CD14-positive monocyte (primary cell): ENCODE data around the gene LEF1. TPM values are rescaled to one million over a fixed set of nuclear protein-coding genes. Genes with fewer than 3 reads are reported as not detected.
A peak's percentile ranks its signal among the peaks of the same experiment; 100 is the strongest.

Experiments used
- DNase-seq, 3 donors: peaks; one replicate each; pipeline ENCODE4 v3.0.0-alpha.2; 2011 to 2022
- H2AFZ ChIP-seq: 2 replicates; pipeline ENCODE4 v1.6.0; 2012; ENCODE audit warnings: mild to moderate bottlenecking, low read depth, low read length, inconsistent platforms; ENCODE audit not compliant: insufficient read depth, poor library complexity, severe bottlenecking
- H3K27ac ChIP-seq, 2 donors: 1 replicate in 1 of 2; 2 replicates in 1 of 2; pipeline ENCODE4 v1.5.1; 2012 to 2013; ENCODE audit warnings: low read length in 2 of 2, control low read depth in 1 of 2, inconsistent platforms in 1 of 2, low read depth in 1 of 2, mild to moderate bottlenecking in 1 of 2
- H3K27me3 ChIP-seq, 2 donors: one replicate each; pipeline versions ENCODE4 v1.6.0 to v1.6.1; 2011 to 2013; ENCODE audit warnings: low read length in 2 of 2; ENCODE audit not compliant: control insufficient read depth in 2 of 2, insufficient read depth in 2 of 2
- H3K36me3 ChIP-seq, 2 donors: replicated peaks in 1 of 2; 1 replicate in 1 of 2; 2 replicates in 1 of 2; pipeline versions ENCODE4 v1.5.1 to v1.6.1; 2012 to 2013; ENCODE audit warnings: low read length in 2 of 2, control low read depth in 1 of 2, inconsistent platforms in 1 of 2, mild to moderate bottlenecking in 1 of 2; ENCODE audit not compliant: insufficient read depth in 2 of 2, control insufficient read depth in 1 of 2
- H3K4me1 ChIP-seq, 2 donors: 1 replicate in 1 of 2; 2 replicates in 1 of 2; pipeline versions ENCODE4 v1.5.1 to v1.6.1; 2012 to 2013; ENCODE audit warnings: low read length in 2 of 2, control low read depth in 1 of 2, inconsistent platforms in 1 of 2, mild to moderate bottlenecking in 1 of 2, moderate library complexity in 1 of 2; ENCODE audit not compliant: insufficient read depth in 2 of 2, control insufficient read depth in 1 of 2
- H3K4me2 ChIP-seq: replicated peaks from 2 replicates; pipeline ENCODE3; 2012; ENCODE audit warnings: low read length, moderate library complexity, mild to moderate bottlenecking; ENCODE audit not compliant: poor library complexity, severe bottlenecking; ENCODE audit errors: extremely low read depth
- H3K4me3 ChIP-seq, 3 experiments: fragments of 200-600 bp in 1 of 3; sonication (generic) in 1 of 3; replicated peaks in 1 of 3; 1 replicate in 2 of 3; 2 replicates in 1 of 3; pipeline ENCODE4 v1.5.1; 2011 to 2013; ENCODE audit warnings: low read length in 3 of 3, mild to moderate bottlenecking in 3 of 3, control low read depth in 2 of 3, low read depth in 2 of 3, inconsistent platforms in 1 of 3, moderate library complexity in 1 of 3
- H3K79me2 ChIP-seq: 2 replicates; pipeline ENCODE4 v1.6.0; 2012; ENCODE audit warnings: mild to moderate bottlenecking, control low read depth, inconsistent platforms, low read length, moderate library complexity; ENCODE audit not compliant: insufficient read depth
- H3K9ac ChIP-seq: 2 replicates; pipeline ENCODE4 v1.6.0; 2017; ENCODE audit warnings: low read length, mild to moderate bottlenecking; ENCODE audit not compliant: insufficient read depth, poor library complexity, severe bottlenecking
- H3K9me3 ChIP-seq, 2 donors: replicated peaks in 1 of 2; 1 replicate in 1 of 2; 2 replicates in 1 of 2; pipeline versions ENCODE4 v1.5.1 to v1.6.1; 2012 to 2013; ENCODE audit warnings: low read length in 2 of 2, control low read depth in 1 of 2; ENCODE audit not compliant: control insufficient read depth in 1 of 2, insufficient read depth in 1 of 2
- H4K20me1 ChIP-seq: 2 replicates; pipeline ENCODE4 v1.6.0; 2012; ENCODE audit warnings: mild to moderate bottlenecking, low read length, control low read depth, moderate library complexity; ENCODE audit not compliant: insufficient read depth
- H3K27ac Mint-ChIP-seq, 7 donors: one replicate each; pipeline ENCODE4 v1.8.0; 2020; ENCODE audit warnings: mild to moderate bottlenecking in 7 of 7, mixed read lengths in 7 of 7, moderate library complexity in 6 of 7, inconsistent platforms in 2 of 7
- H3K27me3 Mint-ChIP-seq, 3 donors: one replicate each; pipeline ENCODE4 v1.8.0; 2021 to 2022; ENCODE audit warnings: low read depth in 3 of 3, mild to moderate bottlenecking in 3 of 3, mixed read lengths in 3 of 3, moderate library complexity in 3 of 3, inconsistent platforms in 1 of 3
- H3K36me3 Mint-ChIP-seq, 2 donors: one replicate each; pipeline ENCODE4 v1.8.0; 2020; ENCODE audit warnings: mixed read lengths in 2 of 2, inconsistent platforms in 1 of 2, mild to moderate bottlenecking in 1 of 2
- H3K4me1 Mint-ChIP-seq: one replicate; pipeline ENCODE4 v1.8.0; 2020; ENCODE audit warnings: mild to moderate bottlenecking, mixed read lengths
- H3K4me3 Mint-ChIP-seq, 2 donors: one replicate each; pipeline ENCODE4 v1.8.0; 2020; ENCODE audit warnings: mild to moderate bottlenecking in 2 of 2, mixed read lengths in 2 of 2, moderate library complexity in 1 of 2
- H3K9me3 Mint-ChIP-seq, 7 donors: one replicate each; pipeline ENCODE4 v1.8.0; 2020 to 2022; ENCODE audit warnings: mixed read lengths in 7 of 7, mild to moderate bottlenecking in 6 of 7, moderate library complexity in 6 of 7, inconsistent platforms in 2 of 7
- WGBS: methylation state at CpG from one replicate; pipeline ENCODE4 v1.1.5; 2013; ENCODE audit warnings: missing lambda C conversion rate; ENCODE audit not compliant: insufficient coverage; 5-methylcytosine and 5-hydroxymethylcytosine counted together
- intact Hi-C, 2 donors: fragments of 100-400 bp; cut with micrococcal nuclease; formaldehyde crosslinking; loops; one replicate each; pipeline versions ENCODE4 v1.15.0 to v1.15.1; 2023
- polyA plus RNA-seq, 3 donors: library from polyadenylated mRNA; depleted of rRNA in 1 of 3; unstranded in 2 of 3; stranded (reverse) in 1 of 3; fragments of 300-500 nt in 2 of 3; fragments of >200 nt in 1 of 3; fragmentation: Illumina TruSeq in 2 of 3; gene quantifications; 1 replicate in 2 of 3; 2 replicates in 1 of 3; pipeline ENCODE4 v1.2.3, GENCODE V29; 2012 to 2021
- TF ChIP-seq, protein P1 (sequence below): fragments of 200-600 bp; IDR thresholded peaks from one replicate; pipeline ENCODE4 v1.8.0; 2022; ENCODE audit warnings: antibody characterized with exemption, mild to moderate bottlenecking

LEF1 gene
- polyA plus RNA-seq, 3 donors = 0.29 to 1.3 (median 0.61) TPM

DNA sequence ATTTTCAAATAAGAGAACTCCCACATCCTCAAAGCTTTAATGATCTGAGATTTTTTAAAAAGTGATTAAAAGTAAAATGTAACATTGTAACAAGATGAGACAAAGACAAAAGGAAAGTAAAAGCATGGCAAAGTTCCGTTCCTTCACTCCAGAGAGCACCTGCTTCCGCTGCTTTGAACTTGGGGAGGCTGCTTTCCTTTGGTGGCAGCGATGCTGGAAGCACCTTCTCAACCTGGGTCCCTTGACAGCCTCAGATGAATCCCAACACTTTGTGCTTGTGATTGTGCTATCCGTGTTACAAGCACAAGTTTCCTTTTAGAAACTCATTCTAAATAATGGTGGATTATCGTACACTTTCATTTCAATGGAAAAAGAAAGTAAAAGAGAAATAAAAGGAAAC is 119.3 kb downstream of the LEF1 start:
- H3K36me3 Mint-ChIP-seq = no peaks in the 10 kb centered on the region
- H3K4me3 Mint-ChIP-seq = peak overlapping the region; percentile 22 to 38

DNA sequence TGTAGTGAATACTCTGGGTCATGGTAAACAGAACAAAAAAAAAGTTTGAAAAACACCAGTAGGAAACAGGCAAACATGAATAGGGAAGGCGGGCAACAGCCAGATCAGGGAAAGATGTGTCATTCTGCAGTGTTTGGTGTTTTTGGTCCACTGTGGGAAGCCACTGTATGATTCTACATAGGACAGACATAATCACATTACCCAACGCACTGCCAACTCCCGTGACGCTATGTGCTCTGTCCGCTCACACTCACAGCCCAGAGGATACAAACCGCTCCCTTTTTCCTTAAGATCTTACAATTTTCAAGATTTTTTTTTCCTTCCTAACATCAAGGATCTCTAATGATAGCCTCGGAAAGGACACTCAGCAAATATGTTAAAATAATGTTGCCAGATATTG is 119.7 kb downstream of the LEF1 start:
- Mint-ChIP-seq H3K27ac (no peak overlapping the region), H3K4me1 (no peaks in the 10 kb centered on the region), H3K4me3 (no peak overlapping the region), H3K9me3 (peaks cover 0 to 4% (median 0%) of the 10 kb centered on the region in 7 donors), H3K36me3 (no peaks in the 10 kb centered on the region), H3K27me3 (peaks cover 0 to 11% (median under 1%) of the 10 kb centered on the region in 3 donors)
- TF ChIP-seq, protein P1, sequence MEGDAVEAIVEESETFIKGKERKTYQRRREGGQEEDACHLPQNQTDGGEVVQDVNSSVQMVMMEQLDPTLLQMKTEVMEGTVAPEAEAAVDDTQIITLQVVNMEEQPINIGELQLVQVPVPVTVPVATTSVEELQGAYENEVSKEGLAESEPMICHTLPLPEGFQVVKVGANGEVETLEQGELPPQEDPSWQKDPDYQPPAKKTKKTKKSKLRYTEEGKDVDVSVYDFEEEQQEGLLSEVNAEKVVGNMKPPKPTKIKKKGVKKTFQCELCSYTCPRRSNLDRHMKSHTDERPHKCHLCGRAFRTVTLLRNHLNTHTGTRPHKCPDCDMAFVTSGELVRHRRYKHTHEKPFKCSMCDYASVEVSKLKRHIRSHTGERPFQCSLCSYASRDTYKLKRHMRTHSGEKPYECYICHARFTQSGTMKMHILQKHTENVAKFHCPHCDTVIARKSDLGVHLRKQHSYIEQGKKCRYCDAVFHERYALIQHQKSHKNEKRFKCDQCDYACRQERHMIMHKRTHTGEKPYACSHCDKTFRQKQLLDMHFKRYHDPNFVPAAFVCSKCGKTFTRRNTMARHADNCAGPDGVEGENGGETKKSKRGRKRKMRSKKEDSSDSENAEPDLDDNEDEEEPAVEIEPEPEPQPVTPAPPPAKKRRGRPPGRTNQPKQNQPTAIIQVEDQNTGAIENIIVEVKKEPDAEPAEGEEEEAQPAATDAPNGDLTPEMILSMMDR = no peak
- H3K79me2 ChIP-seq = no peaks in the 10 kb centered on the region
- no peak for DNase-seq
- no peaks in the 10 kb centered on the region for H3K4me1 ChIP-seq
- H3K27me3 ChIP-seq = no peaks in the 10 kb centered on the region
- no peak overlapping the region for H3K27ac ChIP-seq
- no peaks in the 10 kb centered on the region for H3K36me3 ChIP-seq
- no peak overlapping the region for H3K4me2 ChIP-seq
- no peaks in the 10 kb centered on the region for H3K9me3 ChIP-seq
- WGBS = 93% methylated on average over 6 of the region's 7 CpGs
- H3K9ac ChIP-seq = no peak overlapping the region
- no peak overlapping the region for H2AFZ ChIP-seq
- H4K20me1 ChIP-seq = no peaks in the 10 kb centered on the region
- intact Hi-C loops = no loop called here
- no peak overlapping the region for H3K4me3 ChIP-seq

More for the DNA sequence above, 119.3 kb downstream of the LEF1 start:
- Histone ChIP-seq H3K4me2 (no peak overlapping the region), H2AFZ (no peak overlapping the region), H3K4me3 (no peak overlapping the region), H3K9ac (no peak overlapping the region), H3K36me3 (no peaks in the 10 kb centered on the region), H3K9me3 (no peaks in the 10 kb centered on the region), H3K4me1 (no peaks in the 10 kb centered on the region), H4K20me1 (no peaks in the 10 kb centered on the region), H3K27ac (no peak overlapping the region), H3K27me3 (no peaks in the 10 kb centered on the region), H3K79me2 (no peaks in the 10 kb centered on the region)
- H3K9me3 Mint-ChIP-seq = peaks cover 0 to 4% (median 0%) of the 10 kb centered on the region in 7 donors
- H3K27ac Mint-ChIP-seq = no peak overlapping the region
- peaks cover 0 to 12% (median 4%) of the 10 kb centered on the region in 3 donors for H3K27me3 Mint-ChIP-seq
- no peak for DNase-seq
- no peaks in the 10 kb centered on the region for H3K4me1 Mint-ChIP-seq
- intact Hi-C loops = no loop called here
- TF ChIP-seq, protein P1 = no peak
- 97% methylated on average over 3 of the region's 5 CpGs for WGBS
